ENCODE measurements around the gene CLOCK. TPM values are rescaled to one million over a fixed set of nuclear protein-coding genes. Genes with fewer than 3 reads are reported as not detected.

The CLOCK gene
- total RNA-seq, 1 experiment from 2014 or later = 24.9 TPM

- Histone ChIP-seq H3K4me3 (ENCODE audit: low read depth in 2 of 2, low read length in 2 of 2) (no peak overlapping the region), H3K27ac (ENCODE audit: low read length) (peak overlapping the region; percentile 29; the same call in 1 of the 2 replicates), H3K27me3 (ENCODE audit: control insufficient read depth, insufficient read depth, low read length) (no peaks in the 10 kb centered on the region), H3K9me3 (ENCODE audit: control insufficient read depth, insufficient read depth, low read depth, low read length) (no peaks in the 10 kb centered on the region), H3K4me1 (ENCODE audit: control insufficient read depth, insufficient read depth, low read length) (peaks cover 20% of the 10 kb centered on the region), H3K36me3 (ENCODE audit: control insufficient read depth, insufficient read depth, low read length) (peaks cover 4% of the 10 kb centered on the region; the same call in 1 of the 2 replicates)
- no peak for TF ChIP-seq REST (IDR thresholded peaks at IDR 0.05; ENCODE audit: insufficient read depth in 1 of 2, low read depth in 2 of 2, low read length in 1 of 2)
- no peak for TF ChIP-seq TCF7L2 (IDR thresholded peaks at IDR 0.05; ENCODE audit: low read depth, low read length)
- TF ChIP-seq SIN3A (IDR thresholded peaks at IDR 0.05; ENCODE audit: borderline replicate concordance, insufficient read depth, low read depth, low read length) = no peak
- TF ChIP-seq CTCF (IDR thresholded peaks at IDR 0.05) = no peak; the same call in 1 of the 2 replicates
- no peak for TF ChIP-seq POLR2AphosphoS5 (IDR thresholded peaks at IDR 0.05; ENCODE audit: low read depth, low read length)
- POLR2A ChIA-PET = no interaction called here
- in situ Hi-C loops (cut with HindIII; ENCODE audit: low pct_unique_long_range_greater_than_20kb, low sequenced_read_pairs) (no loop called here), intact Hi-C loops (cut with micrococcal nuclease; ENCODE audit: unreplicated experiment) (no loop called here)
- CTCF ChIA-PET = no interaction called here
- ATAC-seq = no peak
- BruUV-seq (replicated peaks) = no TSS peak
- DNase-seq (ENCODE audit: low read depth, low spot score) = no peak
Measured at GRCh38 chr4:55543858-55544257, 2.9 kb downstream of the CLOCK start.

- in situ Hi-C loops (cut with HindIII; ENCODE audit: low pct_unique_long_range_greater_than_20kb, low sequenced_read_pairs) (no loop called here), intact Hi-C loops (cut with micrococcal nuclease; ENCODE audit: unreplicated experiment) (no loop called here)
- Histone ChIP-seq H3K27ac (ENCODE audit: low read length) (no peak overlapping the region), H3K27me3 (ENCODE audit: control insufficient read depth, insufficient read depth, low read length) (no peaks in the 10 kb centered on the region), H3K4me1 (ENCODE audit: control insufficient read depth, insufficient read depth, low read length) (peaks cover 20% of the 10 kb centered on the region), H3K36me3 (ENCODE audit: control insufficient read depth, insufficient read depth, low read length) (no peaks in the 10 kb centered on the region), H3K4me3 (ENCODE audit: low read depth in 2 of 2, low read length in 2 of 2) (no peak overlapping the region), H3K9me3 (ENCODE audit: control insufficient read depth, insufficient read depth, low read depth, low read length) (0 out of 2 replicates have a peak, but pooled peaks cover 3% of the 10 kb centered on the region)
- CTCF ChIA-PET = no interaction called here
- DNase-seq (ENCODE audit: low read depth, low spot score) (no peak), ATAC-seq (no peak)
- POLR2A ChIA-PET = no interaction called here
- no TSS peak for BruUV-seq (replicated peaks)
- no peak for TF ChIP-seq TCF7L2 (IDR thresholded peaks at IDR 0.05; ENCODE audit: low read depth, low read length)
- no peak for TF ChIP-seq SIN3A (IDR thresholded peaks at IDR 0.05; ENCODE audit: borderline replicate concordance, insufficient read depth, low read depth, low read length)
- TF ChIP-seq POLR2AphosphoS5 (IDR thresholded peaks at IDR 0.05; ENCODE audit: low read depth, low read length) = no peak
- TF ChIP-seq CTCF (IDR thresholded peaks at IDR 0.05) = no peak
- TF ChIP-seq REST (IDR thresholded peaks at IDR 0.05; ENCODE audit: insufficient read depth in 1 of 2, low read depth in 2 of 2, low read length in 1 of 2) = no peak
Measured at GRCh38 chr4:55540271-55540670, 6.4 kb downstream of the CLOCK start.

All from Panc1 (cell line).